Neural progenitor cell (in vitro differentiated cells): ENCODE data around the gene KCNE4.

ENCODE experiments used
- CTCF ChIP-seq: fragments of 200-600 bp; sonication (generic); IDR thresholded peaks from 2 replicates; pipeline ENCODE4 v1.5.1; 2017; ENCODE audit warnings: antibody characterized with exemption, mild to moderate bottlenecking
- EZH2 ChIP-seq: fragments of 200-600 bp; sonication (generic); IDR thresholded peaks from 2 replicates; pipeline ENCODE4 v1.6.1; 2017; ENCODE audit warnings: antibody characterized with exemption, mild to moderate bottlenecking, moderate library complexity
- EZH2phosphoT487 ChIP-seq: fragments of 200-600 bp; sonication (generic); IDR thresholded peaks from 2 replicates; pipeline ENCODE4 v1.6.1; 2017; ENCODE audit warnings: antibody characterized with exemption

GRCh38 chr2:223078482-223078881 lies 26.5 kb downstream of the KCNE4 start:
- TF ChIP-seq CTCF, result no peak
- no peak for TF ChIP-seq EZH2phosphoT487
- no peak for TF ChIP-seq EZH2
